SK-N-SH (cell line): ENCODE measurements around the gene AOAH. TPM values are rescaled to one million over a fixed set of nuclear protein-coding genes. Genes with fewer than 3 reads are reported as not detected.

Source experiments
- CTCF ChIA-PET: fragments of 300-600, 350-600 bp; formaldehyde crosslinking; extraction: SDS; loops from one replicate; lab custom pipeline; 2021; lab: Yijun Ruan, JAX
- POLR2A ChIA-PET: fragments of 350-600 bp; sonication (Branson Sonifier 250); formaldehyde crosslinking; extraction: SDS; loops from one replicate; lab custom pipeline; 2020; ENCODE audit warnings: antibody characterized with exemption, inconsistent platforms; lab: Yijun Ruan, JAX
- DNase-seq: peaks from one replicate; pipeline ENCODE4 v3.0.0; 2012
- H2AFZ ChIP-seq: fragments of 200-600 bp; sonication (generic); 2 replicates; pipeline ENCODE4 v1.8.1; 2016; ENCODE audit warnings: antibody characterized with exemption, mild to moderate bottlenecking, low read depth
- H3F3A ChIP-seq: fragments of 200-600 bp; sonication (generic); replicated peaks from 2 replicates; pipeline ENCODE3; 2016; ENCODE audit warnings: antibody characterized with exemption, mild to moderate bottlenecking; ENCODE audit not compliant: insufficient read depth
- H3K27ac ChIP-seq, 2 experiments: fragments of 200-500 bp in 1 of 2; fragments of 200-600 bp in 1 of 2; sonication (Bioruptor generic) in 1 of 2; sonication (generic), shearing (Covaris generic) in 1 of 2; 2 replicates each; pipeline versions ENCODE4 v1.5.1 to v1.6.1; 2014 to 2016; ENCODE audit warnings: low read depth in 2 of 2, inconsistent platforms in 1 of 2, low read length in 1 of 2, mild to moderate bottlenecking in 1 of 2, mixed read lengths in 1 of 2
- H3K27me3 ChIP-seq: fragments of 200-600 bp; sonication (generic), shearing (Covaris generic); 2 replicates; pipeline ENCODE4 v1.6.1; 2016; ENCODE audit warnings: mixed run types; ENCODE audit not compliant: insufficient read depth
- H3K36me3 ChIP-seq, 2 experiments: fragments of 200-500 bp in 1 of 2; fragments of 200-600 bp in 1 of 2; sonication (Bioruptor generic) in 1 of 2; sonication (generic) in 1 of 2; replicated peaks in 1 of 2; 2 replicates each; pipeline versions ENCODE3 to v1.5.1; 2014 to 2016; ENCODE audit warnings: low read length in 1 of 2, mild to moderate bottlenecking in 1 of 2; ENCODE audit not compliant: insufficient read depth in 2 of 2, control insufficient read depth in 1 of 2
- H3K4me1 ChIP-seq, 2 experiments: fragments of 200-500 bp in 1 of 2; fragments of 200-600 bp in 1 of 2; sonication (Bioruptor generic) in 1 of 2; sonication (generic), shearing (Covaris generic) in 1 of 2; 2 replicates each; pipeline versions ENCODE4 v1.5.1 to v1.6.1; 2014 to 2016; ENCODE audit warnings: low read depth in 1 of 2, low read length in 1 of 2, mixed run types in 1 of 2; ENCODE audit not compliant: insufficient read depth in 2 of 2, control insufficient read depth in 1 of 2
- H3K4me2 ChIP-seq: fragments of 200-600 bp; sonication (generic), shearing (Covaris generic); 2 replicates; pipeline ENCODE4 v1.6.1; 2017; ENCODE audit warnings: mixed run types
- H3K4me3 ChIP-seq, 2 experiments: fragments of 200-500 bp in 1 of 2; fragments of 200-600 bp in 1 of 2; sonication (Bioruptor generic) in 1 of 2; sonication (generic), shearing (Covaris generic) in 1 of 2; 2 replicates each; pipeline versions ENCODE4 v1.5.1 to v1.8.1; 2014 to 2016; ENCODE audit warnings: low read depth in 2 of 2, inconsistent platforms in 1 of 2, low read length in 1 of 2, mild to moderate bottlenecking in 1 of 2, mixed read lengths in 1 of 2, moderate library complexity in 1 of 2
- H3K79me2 ChIP-seq: fragments of 200-600 bp; sonication (generic); 2 replicates; pipeline ENCODE4 v1.8.1; 2017; ENCODE audit warnings: mild to moderate bottlenecking; ENCODE audit not compliant: insufficient read depth
- H3K9ac ChIP-seq: fragments of 200-600 bp; sonication (generic); 2 replicates; pipeline ENCODE4 v1.6.1; 2017; ENCODE audit warnings: mixed run types
- H3K9me2 ChIP-seq: fragments of 200-600 bp; sonication (generic); 2 replicates; pipeline ENCODE4 v1.6.1; 2017; ENCODE audit warnings: mixed run types
- H3K9me3 ChIP-seq: fragments of 200-600 bp; sonication (generic); 2 replicates; pipeline ENCODE4 v1.6.1; 2017; ENCODE audit warnings: mixed run types, mild to moderate bottlenecking, moderate library complexity
- H4K20me1 ChIP-seq: fragments of 200-600 bp; sonication (generic); 2 replicates; pipeline ENCODE4 v1.6.1; 2017; ENCODE audit warnings: mild to moderate bottlenecking, mixed run types; ENCODE audit not compliant: insufficient read depth
- CHD2 ChIP-seq: fragments of 150-350 bp; IDR thresholded peaks from 2 replicates; pipeline ENCODE4 v1.6.1; 2018; ENCODE audit warnings: low read length; ENCODE audit not compliant: partially characterized antibody
- CTCF ChIP-seq: fragments of 200-600 bp; sonication (generic); IDR thresholded peaks from 2 replicates; pipeline ENCODE4 v1.6.1; 2017; ENCODE audit warnings: antibody characterized with exemption, mild to moderate bottlenecking, moderate library complexity
- EZH2phosphoT487 ChIP-seq: fragments of 200-600 bp; sonication (generic); IDR thresholded peaks from 2 replicates; pipeline ENCODE4 v1.6.1; 2017; ENCODE audit warnings: low read depth, mixed run types, mild to moderate bottlenecking, antibody characterized with exemption, moderate library complexity, borderline replicate concordance
- FOSL2 ChIP-seq: IDR thresholded peaks from 2 replicates; pipeline ENCODE4 v1.4.0; 2012; ENCODE audit warnings: low read depth, mild to moderate bottlenecking, moderate library complexity, borderline replicate concordance
- GABPA ChIP-seq: IDR thresholded peaks from 2 replicates; pipeline ENCODE4 v1.4.0; 2012; ENCODE audit warnings: low read depth, mild to moderate bottlenecking
- GATA2 ChIP-seq: sonication (generic); formaldehyde crosslinking; IDR thresholded peaks from 2 replicates; pipeline ENCODE4 v1.5.0; 2020; ENCODE audit warnings: mild to moderate bottlenecking, missing genetic modification reagents
- IRF3 ChIP-seq: fragments of 150-350 bp; IDR thresholded peaks from 2 replicates; pipeline ENCODE4 v1.6.1; 2016; ENCODE audit warnings: mild to moderate bottlenecking, low read depth, low read length
- JUND ChIP-seq: IDR thresholded peaks from 2 replicates; pipeline ENCODE4 v1.4.0; 2012
- MEF2A ChIP-seq: IDR thresholded peaks from 2 replicates; pipeline ENCODE4 v1.4.0; 2012; ENCODE audit warnings: low read depth, borderline replicate concordance
- NRF1 ChIP-seq: IDR thresholded peaks from 2 replicates; pipeline ENCODE4 v1.6.1; 2012; ENCODE audit warnings: low read depth, mild to moderate bottlenecking, low read length
- PBX3 ChIP-seq: IDR thresholded peaks from 2 replicates; pipeline ENCODE4; 2012
- POLR2AphosphoS5 ChIP-seq: IDR thresholded peaks from 2 replicates; pipeline ENCODE4 v1.6.1; 2012; ENCODE audit warnings: low read depth, low read length
- RAD21 ChIP-seq: IDR thresholded peaks from 2 replicates; pipeline ENCODE4 v1.6.1; 2012; ENCODE audit warnings: mild to moderate bottlenecking, low read length
- RFX5 ChIP-seq: IDR thresholded peaks from 2 replicates; pipeline ENCODE4 v1.6.1; 2012; ENCODE audit warnings: mild to moderate bottlenecking, improper control_type of control experiment, low read length
- RXRA ChIP-seq: IDR thresholded peaks from 2 replicates; pipeline ENCODE4 v1.4.0; 2012; ENCODE audit warnings: low read depth, mild to moderate bottlenecking, borderline replicate concordance
- SMC3 ChIP-seq: IDR thresholded peaks from 2 replicates; pipeline ENCODE4 v1.6.1; 2012; ENCODE audit warnings: low read depth, low read length, improper control_type of control experiment
- TAF1 ChIP-seq: IDR thresholded peaks from 2 replicates; pipeline ENCODE4 v1.6.1; 2012; ENCODE audit warnings: low read depth, mild to moderate bottlenecking, low read length, moderate library complexity, borderline replicate concordance
- TEAD4 ChIP-seq: IDR thresholded peaks from 2 replicates; pipeline ENCODE4 v1.4.0; 2012; ENCODE audit warnings: mild to moderate bottlenecking, borderline replicate concordance; ENCODE audit not compliant: insufficient read depth
- USF1 ChIP-seq: IDR thresholded peaks from 2 replicates; pipeline ENCODE4 v1.4.0; 2012; ENCODE audit warnings: low read depth, borderline replicate concordance
- ZBTB33 ChIP-seq: IDR thresholded peaks from 2 replicates; pipeline ENCODE4 v1.4.0; 2012; ENCODE audit warnings: low read depth, borderline replicate concordance
- WGBS: methylation state at CpG from one replicate; pipeline ENCODE4 v1.1.6; 2017; ENCODE audit warnings: low lambda C conversion rate; 5-methylcytosine and 5-hydroxymethylcytosine counted together
- polyA plus RNA-seq, 3 experiments: library from polyadenylated mRNA; depleted of rRNA; stranded (reverse); fragments of >200 nt; gene quantifications; 2 replicates each; pipeline ENCODE4 v1.2.3, GENCODE V29; 2012

The AOAH gene
- polyA plus RNA-seq, 1 of the 3 experiments (the other 2 are of a cell fraction) = not detected

GRCh38 chr7:36522453-36523007 is 201.8 kb downstream of the AOAH start:
- H3K36me3 ChIP-seq = no peaks in the 10 kb centered on the region
- H4K20me1 ChIP-seq = no peaks in the 10 kb centered on the region
- H3K79me2 ChIP-seq = no peaks in the 10 kb centered on the region
- no peak overlapping the region for H3K4me3 ChIP-seq
- H3F3A ChIP-seq = peaks cover 14% of the 10 kb centered on the region
- H2AFZ ChIP-seq = no peak overlapping the region
- POLR2A ChIA-PET = no interaction called here
- H3K9ac ChIP-seq = no peak overlapping the region
- no peaks in the 10 kb centered on the region for H3K27me3 ChIP-seq
- H3K4me2 ChIP-seq = no peak overlapping the region
- TF ChIP-seq RXRA (no peak), IRF3 (no peak), EZH2phosphoT487 (no peak), CHD2 (no peak), TEAD4 (no peak), NRF1 (no peak), PBX3 (no peak), FOSL2 (no peak), GATA2 (CRISPR knock-in tag) (no peak), RFX5 (no peak), JUND (no peak), TAF1 (no peak)
- TF ChIP-seq, all 33 proteins: peak for 0
- no peak for DNase-seq
- Histone ChIP-seq H3K9me3 (no peaks in the 10 kb centered on the region), H3K4me1 (peaks cover 3 to 13% of the 10 kb centered on the region in 2 experiments; a peak in 3 of 4 replicates), H3K9me2 (no peaks in the 10 kb centered on the region), H3K27ac (no peak overlapping the region)
- WGBS = 77% methylated on average over 10 of the region's 10 CpGs
- CTCF ChIA-PET = interaction anchor here (1.0 to 1.8 kb wide), 2 partner anchors 12 to 659 kb away, joined by 3 to 7 read pairs; no protein-coding TSS in a partner anchor

GRCh38 chr7:36521911-36522310 is 202.4 kb downstream of the AOAH start:
- Histone ChIP-seq H3K27me3 (no peaks in the 10 kb centered on the region), H3K9me2 (no peaks in the 10 kb centered on the region), H3K9ac (no peak overlapping the region), H3K79me2 (no peaks in the 10 kb centered on the region), H3F3A (peaks cover 8% of the 10 kb centered on the region), H2AFZ (no peak overlapping the region), H4K20me1 (no peaks in the 10 kb centered on the region), H3K4me2 (no peak overlapping the region), H3K4me3 (no peak overlapping the region), H3K27ac (no peak overlapping the region), H3K9me3 (no peaks in the 10 kb centered on the region), H3K36me3 (no peaks in the 10 kb centered on the region), H3K4me1 (peaks cover 3 to 7% of the 10 kb centered on the region in 2 experiments; a peak in 3 of 4 replicates)
- 82% methylated on average over 10 of the region's 10 CpGs for WGBS
- POLR2A ChIA-PET = no interaction called here
- CTCF ChIA-PET = interaction anchor here (1.5 to 1.8 kb wide), 2 partner anchors 12 to 34 kb away, joined by 5 to 7 read pairs; no protein-coding TSS in a partner anchor
- DNase-seq = no peak
- TF ChIP-seq RXRA = no peak
- TF ChIP-seq TAF1 = no peak
- TF ChIP-seq RAD21 = no peak
- no peak for TF ChIP-seq TEAD4
- no peak for TF ChIP-seq EZH2phosphoT487
- no peak for TF ChIP-seq SMC3
- no peak for TF ChIP-seq CTCF
- no peak for TF ChIP-seq RFX5
- no peak for TF ChIP-seq ZBTB33
- no peak for TF ChIP-seq MEF2A
- TF ChIP-seq GABPA = no peak
- no peak for TF ChIP-seq USF1
- no peak for TF ChIP-seq POLR2AphosphoS5
